Skeletal muscle satellite cell (primary cell): Measurements from ENCODE around the gene PAN3. TPM values are rescaled to one million over a fixed set of nuclear protein-coding genes. Genes with fewer than 3 reads are reported as not detected.
"Not testable (repeated sequence)": the region's sequence is repeated elsewhere in the genome, so short reads cannot be mapped to it uniquely, and the experiment has no call there.

Experiments used
- H3K27me3 ChIP-seq: 2 replicates; pipeline ENCODE4 v1.7.0; 2013; ENCODE audit warnings: low read length; ENCODE audit not compliant: control insufficient read depth, insufficient read depth
- H3K36me3 ChIP-seq: 2 replicates; pipeline ENCODE4 v1.7.0; 2013; ENCODE audit warnings: mild to moderate bottlenecking, control low read depth, low read length; ENCODE audit not compliant: insufficient read depth
- H3K4me1 ChIP-seq: 2 replicates; pipeline ENCODE4 v1.7.0; 2013; ENCODE audit warnings: low read length; ENCODE audit not compliant: control insufficient read depth, insufficient read depth
- H3K4me2 ChIP-seq: 2 replicates; pipeline ENCODE4 v1.7.0; 2013; ENCODE audit warnings: mild to moderate bottlenecking, low read length
- H3K4me3 ChIP-seq: 2 replicates; pipeline ENCODE4 v1.7.0; 2013; ENCODE audit warnings: low read length
- H3K9ac ChIP-seq: 2 replicates; pipeline ENCODE4 v1.7.0; 2013; ENCODE audit warnings: mild to moderate bottlenecking, low read depth, low read length, moderate library complexity
- H3K9me3 ChIP-seq: replicated peaks from 2 replicates; pipeline ENCODE4 v1.7.0; 2013; ENCODE audit warnings: mild to moderate bottlenecking, control low read depth, low read length
- total RNA-seq: library from RNA; depleted of rRNA; stranded (reverse); fragments of >200 nt; gene quantifications from 2 replicates; pipeline ENCODE4 v1.2.3, GENCODE V29; 2012; rRNA removed

Gene PAN3, protein sequence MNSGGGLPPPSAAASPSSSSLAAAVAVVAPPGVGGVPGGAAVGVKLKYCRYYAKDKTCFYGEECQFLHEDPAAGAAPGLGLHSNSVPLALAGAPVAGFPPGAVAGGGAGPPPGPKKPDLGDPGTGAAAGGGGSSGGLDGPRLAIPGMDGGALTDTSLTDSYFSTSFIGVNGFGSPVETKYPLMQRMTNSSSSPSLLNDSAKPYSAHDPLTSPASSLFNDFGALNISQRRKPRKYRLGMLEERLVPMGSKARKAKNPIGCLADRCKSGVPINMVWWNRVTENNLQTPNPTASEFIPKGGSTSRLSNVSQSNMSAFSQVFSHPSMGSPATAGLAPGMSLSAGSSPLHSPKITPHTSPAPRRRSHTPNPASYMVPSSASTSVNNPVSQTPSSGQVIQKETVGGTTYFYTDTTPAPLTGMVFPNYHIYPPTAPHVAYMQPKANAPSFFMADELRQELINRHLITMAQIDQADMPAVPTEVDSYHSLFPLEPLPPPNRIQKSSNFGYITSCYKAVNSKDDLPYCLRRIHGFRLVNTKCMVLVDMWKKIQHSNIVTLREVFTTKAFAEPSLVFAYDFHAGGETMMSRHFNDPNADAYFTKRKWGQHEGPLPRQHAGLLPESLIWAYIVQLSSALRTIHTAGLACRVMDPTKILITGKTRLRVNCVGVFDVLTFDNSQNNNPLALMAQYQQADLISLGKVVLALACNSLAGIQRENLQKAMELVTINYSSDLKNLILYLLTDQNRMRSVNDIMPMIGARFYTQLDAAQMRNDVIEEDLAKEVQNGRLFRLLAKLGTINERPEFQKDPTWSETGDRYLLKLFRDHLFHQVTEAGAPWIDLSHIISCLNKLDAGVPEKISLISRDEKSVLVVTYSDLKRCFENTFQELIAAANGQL
- total RNA-seq = 12.9 and 14.4 TPM in 2 replicates

DNA sequence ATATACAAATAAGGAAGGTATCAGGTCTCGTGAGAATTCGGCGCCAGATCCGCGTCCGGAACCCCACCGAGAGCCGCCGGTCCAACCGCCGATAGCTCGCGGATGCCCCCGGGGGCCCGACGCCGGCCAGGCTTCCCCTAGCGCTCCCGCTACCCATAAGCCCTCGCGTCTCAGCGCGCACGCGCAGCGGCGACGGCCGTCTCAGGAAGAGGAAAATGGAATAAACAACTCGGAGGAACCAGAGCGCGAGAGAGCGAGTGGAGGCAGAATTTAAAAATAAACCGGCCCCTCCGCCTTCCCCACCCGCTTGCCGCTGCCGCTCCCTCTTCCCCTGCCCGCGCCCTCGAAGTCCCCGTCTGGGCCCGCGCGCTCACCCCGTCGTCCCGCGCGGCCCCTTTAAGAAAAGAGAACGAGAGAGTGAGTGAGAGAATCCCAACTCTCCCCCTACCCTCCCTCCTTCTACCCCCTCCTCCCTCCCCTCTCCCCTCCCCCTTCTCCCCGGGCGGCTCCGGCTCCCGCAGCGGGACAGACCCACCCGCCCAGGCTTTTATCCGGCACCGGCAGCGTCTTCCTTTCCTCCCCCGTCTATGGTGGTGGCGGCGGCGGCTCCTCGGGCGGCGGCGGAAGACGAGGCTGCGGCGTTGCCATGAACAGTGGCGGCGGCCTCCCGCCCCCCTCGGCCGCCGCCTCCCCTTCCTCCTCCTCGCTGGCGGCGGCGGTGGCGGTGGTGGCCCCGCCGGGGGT lies at the start of gene PAN3:
PAN3 (plus strand) TSS at position 534 of the 744 bp plus-strand sequence; CDS start at position 647, 113 bp downstream.
- Histone ChIP-seq H3K36me3 (no peaks in the 10 kb centered on the region), H3K4me2 (peak within 1 kb of the TSS; percentile 99), H3K9me3 (no peaks in the 10 kb centered on the region), H3K4me3 (peak within 1 kb of the TSS; percentile 75), H3K9ac (peak within 1 kb of the TSS; percentile 95), H3K27me3 (no peaks in the 10 kb centered on the region), H3K4me1 (peaks cover 14% of the 10 kb centered on the region)

DNA sequence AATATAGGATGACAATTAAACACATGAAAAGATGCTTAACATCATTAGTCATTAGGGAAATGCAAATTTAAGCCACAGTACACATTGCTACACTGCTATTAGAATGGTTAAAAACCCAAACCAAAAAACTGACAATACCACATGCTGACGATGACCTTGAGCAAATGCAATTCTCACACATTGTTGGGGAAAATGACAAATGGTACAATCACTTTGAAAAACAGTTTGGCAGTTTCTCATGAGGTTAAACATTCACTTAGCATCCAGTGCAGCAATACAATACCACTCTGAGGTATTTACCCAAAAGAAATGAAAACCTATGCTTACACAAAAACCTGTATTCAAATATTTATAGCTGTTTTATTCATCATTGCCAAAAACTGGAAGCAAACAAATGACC lies 49.3 kb upstream of the PAN3 start:
- H3K27me3 ChIP-seq = peaks cover 9% of the 10 kb centered on the region
- H3K9ac ChIP-seq = no peak overlapping the region
- no peaks in the 10 kb centered on the region for H3K9me3 ChIP-seq
- H3K4me3 ChIP-seq = no peak overlapping the region
- H3K36me3 ChIP-seq = no peaks in the 10 kb centered on the region
- no peaks in the 10 kb centered on the region for H3K4me1 ChIP-seq
- no peak overlapping the region for H3K4me2 ChIP-seq

DNA sequence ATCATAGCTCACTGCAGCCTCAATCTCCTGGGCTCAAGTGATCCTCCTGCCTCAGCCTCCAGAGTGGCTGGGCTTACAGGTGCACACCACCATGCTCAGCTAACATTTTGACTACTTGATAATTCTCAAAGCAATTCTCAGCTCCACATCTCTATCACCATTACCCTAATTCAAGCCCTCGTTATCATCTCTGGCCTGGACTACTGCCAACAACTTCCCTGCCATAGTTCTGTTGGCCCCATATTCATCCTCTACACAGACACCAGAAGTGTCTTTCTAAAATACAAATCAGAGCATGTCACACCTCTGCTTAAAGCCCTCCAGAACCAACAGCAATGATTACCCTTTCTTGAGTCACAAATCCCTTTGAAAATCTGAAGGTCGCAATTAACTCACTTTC lies 45.9 kb upstream of the PAN3 start:
- H3K9me3 ChIP-seq = no peaks in the 10 kb centered on the region
- peaks cover 13% of the 10 kb centered on the region for H3K27me3 ChIP-seq
- no peak overlapping the region for H3K4me3 ChIP-seq
- no peaks in the 10 kb centered on the region for H3K4me1 ChIP-seq
- H3K36me3 ChIP-seq = no peaks in the 10 kb centered on the region
- no peak overlapping the region for H3K9ac ChIP-seq
- no peak overlapping the region for H3K4me2 ChIP-seq

DNA sequence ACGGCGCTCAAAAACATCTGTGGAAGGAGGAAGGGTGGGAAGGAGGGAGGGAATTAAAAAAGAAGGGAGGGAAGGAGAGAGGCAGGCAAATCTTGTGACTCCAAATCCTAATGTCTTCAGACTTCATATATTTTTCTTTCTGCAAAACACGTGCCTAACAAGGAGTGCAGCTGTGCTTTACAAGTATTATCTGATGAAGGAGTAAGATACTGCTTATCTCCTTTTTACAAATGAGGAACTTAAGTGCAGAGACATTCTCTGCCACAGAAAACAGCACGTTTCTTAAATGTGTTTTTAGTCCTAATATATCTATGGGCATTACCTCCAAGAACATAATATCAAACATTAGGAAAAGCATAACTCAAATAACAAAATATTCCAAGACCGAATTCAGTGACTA lies 44.5 kb upstream of the PAN3 start:
- Histone ChIP-seq H3K4me1 (no peaks in the 10 kb centered on the region), H3K27me3 (peaks cover 24% of the 10 kb centered on the region), H3K4me3 (no peak overlapping the region), H3K4me2 (no peak overlapping the region), H3K9ac (no peak overlapping the region), H3K36me3 (no peaks in the 10 kb centered on the region), H3K9me3 (no peaks in the 10 kb centered on the region)

DNA sequence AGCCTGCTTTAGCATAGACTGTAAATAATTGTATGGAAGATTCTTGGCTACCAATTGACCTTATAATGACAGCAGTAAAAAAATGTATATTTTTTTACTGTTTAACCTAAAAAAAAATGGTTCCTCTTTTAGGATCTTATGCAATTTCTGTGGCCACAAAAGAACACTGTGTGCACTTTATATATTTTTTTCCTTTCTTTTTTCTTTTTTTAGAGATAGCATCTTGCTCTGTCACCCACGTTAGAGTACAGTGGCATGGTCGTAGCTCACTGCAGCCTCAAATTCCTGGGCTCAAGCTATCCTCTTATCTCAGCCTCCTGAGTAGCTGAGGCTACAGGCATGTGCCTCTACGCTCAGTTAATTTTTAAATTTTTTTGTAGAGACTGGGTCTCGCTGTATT lies 44.0 kb upstream of the PAN3 start:
- H3K27me3 ChIP-seq = peaks cover 28% of the 10 kb centered on the region
- no peak overlapping the region for H3K4me3 ChIP-seq

DNA sequence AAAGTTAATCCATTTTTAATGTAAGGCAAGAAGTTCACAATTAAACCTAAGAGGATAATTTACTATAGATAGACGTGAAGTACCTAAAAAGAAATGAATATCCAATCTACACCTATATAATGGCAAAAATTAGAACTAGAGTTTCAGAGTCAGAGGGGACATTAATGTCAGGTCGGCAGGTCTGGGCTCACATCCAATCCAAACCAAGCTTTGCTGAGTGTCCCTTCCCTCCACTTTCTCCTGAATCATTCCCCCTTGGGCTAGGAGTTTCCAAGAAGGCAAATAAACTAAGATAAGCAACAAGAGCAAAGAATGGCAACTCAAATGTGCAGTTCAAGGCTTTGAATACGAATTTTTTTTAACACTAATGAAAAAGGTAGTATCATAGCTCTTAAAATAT lies 40.8 kb upstream of the PAN3 start:
- no peaks in the 10 kb centered on the region for H3K9me3 ChIP-seq
- H3K4me1 ChIP-seq = no peaks in the 10 kb centered on the region
- no peak overlapping the region for H3K4me3 ChIP-seq
- peaks cover 56% of the 10 kb centered on the region for H3K27me3 ChIP-seq
- no peak overlapping the region for H3K4me2 ChIP-seq
- H3K36me3 ChIP-seq = no peaks in the 10 kb centered on the region
- no peak overlapping the region for H3K9ac ChIP-seq

More for the DNA sequence above, 44.0 kb upstream of the PAN3 start:
- H3K4me2 ChIP-seq = no peak overlapping the region
- H3K4me1 ChIP-seq = no peaks in the 10 kb centered on the region
- no peak overlapping the region for H3K9ac ChIP-seq
- H3K36me3 ChIP-seq = no peaks in the 10 kb centered on the region
- H3K9me3 ChIP-seq = no peaks in the 10 kb centered on the region

DNA sequence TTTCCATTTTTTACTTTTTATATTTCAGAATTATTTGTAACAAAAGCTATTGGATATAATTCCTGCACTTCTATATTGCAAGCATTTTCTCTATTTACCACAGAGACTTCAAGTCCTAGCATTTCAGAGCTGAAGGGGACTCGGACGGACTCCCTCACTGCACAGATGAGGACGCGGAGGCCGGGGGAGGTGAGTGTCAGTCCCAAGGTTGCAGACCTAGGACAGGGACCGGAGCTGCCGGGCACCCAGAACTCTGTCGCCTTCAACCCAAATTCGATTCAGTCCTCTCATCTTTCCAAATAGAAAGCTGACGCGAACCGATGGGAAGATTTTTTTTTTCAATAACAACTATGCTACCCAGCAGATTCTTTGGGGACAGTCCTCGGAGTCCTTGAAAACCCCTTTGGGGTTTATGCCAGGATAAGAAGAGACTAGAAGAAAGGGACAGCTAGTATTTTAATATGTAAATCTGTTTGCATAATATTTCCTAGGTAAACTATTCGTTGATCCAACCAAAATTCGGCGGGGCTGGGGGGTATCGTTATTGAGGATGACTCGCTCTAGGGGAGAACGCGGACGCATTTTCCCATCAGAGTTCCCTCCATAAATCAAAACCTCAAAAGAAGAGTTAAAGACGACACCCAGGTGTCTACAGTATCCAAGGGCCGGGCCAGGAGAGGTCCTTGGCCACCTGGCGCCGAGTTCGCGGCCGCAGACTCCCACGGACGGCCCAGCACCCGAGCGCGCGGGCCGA lies 38.8 kb upstream of the PAN3 start:
- Histone ChIP-seq H3K36me3 (no peaks in the 10 kb centered on the region), H3K27me3 (peaks cover 60% of the 10 kb centered on the region), H3K9ac (no peak overlapping the region), H3K4me3 (peak overlapping the region; percentile 57), H3K4me1 (no peaks in the 10 kb centered on the region), H3K9me3 (no peaks in the 10 kb centered on the region), H3K4me2 (peak overlapping the region; percentile 80)

DNA sequence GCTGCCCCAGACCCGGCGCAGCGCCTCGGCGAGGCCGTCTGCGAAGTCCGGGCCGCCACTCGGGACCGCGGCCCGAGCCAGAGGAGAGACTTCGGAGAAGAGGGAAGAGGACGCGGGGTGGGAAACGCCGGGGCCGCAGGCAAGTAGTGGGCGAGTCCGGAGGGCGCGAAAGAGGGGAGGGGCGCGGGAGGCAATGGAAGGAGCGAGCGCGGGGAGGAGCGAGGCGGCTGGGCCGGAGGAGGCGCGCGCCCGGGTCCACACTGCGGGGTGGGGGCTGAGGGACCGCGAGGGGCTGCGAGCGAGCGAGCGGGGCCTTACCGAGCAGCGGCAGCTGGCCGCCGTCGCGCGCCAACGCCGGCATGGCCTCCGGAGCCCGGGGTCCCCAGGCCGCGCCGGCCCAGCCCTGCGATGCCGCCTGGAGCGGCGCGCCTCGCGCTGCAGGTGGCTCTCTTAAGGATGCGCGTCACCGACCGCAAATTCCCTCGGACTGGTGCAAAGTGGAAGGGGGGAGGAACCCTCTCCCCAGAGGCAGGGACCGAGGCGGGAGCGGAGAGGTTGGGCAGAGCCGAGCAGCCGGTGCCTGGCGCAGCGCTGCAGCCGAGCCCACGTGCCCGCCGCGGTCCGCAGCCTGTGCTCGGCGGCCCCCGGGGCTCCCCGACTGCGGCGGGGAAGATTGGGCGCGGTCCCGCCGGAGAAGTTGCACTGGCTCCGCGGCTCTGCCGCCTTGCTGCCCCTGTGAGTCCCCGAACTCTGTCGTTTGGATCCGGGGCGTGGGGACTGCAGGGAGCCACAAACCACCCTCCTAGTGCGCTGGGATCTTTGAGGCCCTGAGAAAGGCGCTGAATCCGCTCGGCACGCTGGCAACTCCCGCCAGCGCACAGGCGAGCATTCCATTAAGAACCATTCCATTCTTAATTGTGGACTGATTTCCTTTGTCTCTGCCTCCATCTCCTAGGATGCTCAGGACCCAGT lies 37.9 kb upstream of the PAN3 start, which contains the start of gene FLT3:
FLT3 (minus strand) TSS at position 427 of the 972 bp plus-strand sequence; CDS start at position 361, 66 bp downstream.
- Histone ChIP-seq H3K4me1 (no peaks in the 10 kb centered on the region), H3K9me3 (no peaks in the 10 kb centered on the region), H3K36me3 (no peaks in the 10 kb centered on the region), H3K4me2 (peak within 1 kb of the TSS; percentile 80), H3K4me3 (peak within 1 kb of the TSS; percentile 57), H3K9ac (no peak within 1 kb of the TSS), H3K27me3 (peaks cover 59% of the 10 kb centered on the region)

DNA sequence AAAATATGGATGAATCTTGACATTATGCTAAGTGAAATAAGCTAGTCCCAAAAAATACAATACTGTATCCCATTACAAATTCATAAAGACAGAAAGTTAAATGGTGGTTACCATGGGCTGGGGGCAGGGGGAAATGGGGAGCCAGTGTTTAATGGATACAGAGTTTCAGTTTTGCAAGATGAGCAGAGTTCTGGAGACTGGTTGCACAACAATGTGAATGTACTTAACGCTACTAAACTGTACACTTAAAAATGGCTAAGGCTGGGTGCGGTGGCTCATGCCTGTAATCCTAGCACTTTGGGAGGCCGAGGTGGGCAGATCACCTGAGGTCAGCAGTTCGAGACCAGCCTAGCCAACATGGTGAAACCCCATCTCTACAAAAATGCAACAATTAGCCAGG lies 36.5 kb upstream of the PAN3 start:
- H3K9ac ChIP-seq, H3K9me3 ChIP-seq, H3K4me1 ChIP-seq, H3K4me3 ChIP-seq, H3K36me3 ChIP-seq, H3K4me2 ChIP-seq: not testable (repeated sequence)
- H3K27me3 ChIP-seq = peaks cover 54% of the 10 kb centered on the region

DNA sequence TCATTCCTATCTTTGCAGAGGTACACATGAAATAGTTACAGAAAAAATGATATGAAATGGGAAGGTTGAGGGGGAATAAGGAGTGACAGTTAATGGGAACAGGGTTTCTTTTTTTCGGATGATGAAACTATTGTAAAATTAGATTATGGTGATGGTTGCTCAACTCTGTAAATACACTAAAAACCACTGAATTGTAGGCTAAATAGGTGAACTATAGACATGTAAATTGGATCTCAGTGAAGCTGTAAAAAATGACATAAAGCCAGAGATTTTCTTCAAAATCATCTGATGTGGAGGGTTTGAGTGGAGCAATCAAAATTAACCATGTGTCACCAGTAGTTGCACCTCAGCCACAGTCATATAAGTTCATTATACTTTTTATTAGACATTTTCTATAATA lies 31.4 kb upstream of the PAN3 start:
- H3K4me1 ChIP-seq = no peaks in the 10 kb centered on the region
- no peak overlapping the region for H3K4me2 ChIP-seq
- no peak overlapping the region for H3K4me3 ChIP-seq
- no peaks in the 10 kb centered on the region for H3K9me3 ChIP-seq
- no peaks in the 10 kb centered on the region for H3K36me3 ChIP-seq
- peaks cover 19% of the 10 kb centered on the region for H3K27me3 ChIP-seq
- H3K9ac ChIP-seq = no peak overlapping the region
